WTC11 (cell line): Measurements from ENCODE around the gene KAZALD1.

Experiments used
- ATF3 ChIP-seq: sonication (generic); formaldehyde crosslinking; conservative IDR thresholded peaks from 2 replicates; pipeline ENCODE4 v1.8.1; 2022; ENCODE audit warnings: mild to moderate bottlenecking, missing genetic modification reagents
- CBFB ChIP-seq: sonication (generic); formaldehyde crosslinking; IDR thresholded peaks from 2 replicates; pipeline ENCODE4 v1.8.1; 2022; ENCODE audit warnings: mild to moderate bottlenecking, low read depth, missing genetic modification reagents
- CREB1 ChIP-seq: sonication (generic); formaldehyde crosslinking; IDR thresholded peaks from 2 replicates; pipeline ENCODE4 v1.8.0; 2023; ENCODE audit warnings: mild to moderate bottlenecking, missing genetic modification reagents
- CTCF ChIP-seq: fragments of 200-600 bp; IDR thresholded peaks from 2 replicates; pipeline ENCODE4 v1.8.0; 2022; ENCODE audit warnings: antibody characterized with exemption
- ESRRA ChIP-seq: sonication (generic); formaldehyde crosslinking; IDR thresholded peaks from 2 replicates; pipeline ENCODE4 v1.8.1; 2022; ENCODE audit warnings: mild to moderate bottlenecking, missing genetic modification reagents, borderline replicate concordance
- FOXP4 ChIP-seq: sonication (generic); formaldehyde crosslinking; IDR thresholded peaks from 2 replicates; pipeline ENCODE4 v1.8.0; 2022; ENCODE audit warnings: mild to moderate bottlenecking, missing genetic modification reagents
- GTF2I ChIP-seq: fragments of 250-450 bp; sonication (Bioruptor Pico); conservative IDR thresholded peaks from 2 replicates; pipeline ENCODE4 v1.4.0; 2021; ENCODE audit warnings: mild to moderate bottlenecking
- JUN ChIP-seq: sonication (generic); formaldehyde crosslinking; IDR thresholded peaks from 2 replicates; pipeline ENCODE4 v1.8.0; 2023; ENCODE audit warnings: mild to moderate bottlenecking, missing genetic modification reagents
- MAX ChIP-seq: sonication (generic); formaldehyde crosslinking; IDR thresholded peaks from 2 replicates; pipeline ENCODE4 v1.8.0; 2022; ENCODE audit warnings: mild to moderate bottlenecking, missing genetic modification reagents
- USF2 ChIP-seq: sonication (generic); formaldehyde crosslinking; IDR thresholded peaks from 2 replicates; pipeline ENCODE4 v1.8.1; 2023; ENCODE audit warnings: mild to moderate bottlenecking, missing genetic modification reagents, moderate library complexity
- ZBTB43 ChIP-seq: sonication (generic); formaldehyde crosslinking; IDR thresholded peaks from 2 replicates; pipeline ENCODE4 v1.8.1; 2023; ENCODE audit warnings: mild to moderate bottlenecking, missing genetic modification reagents
- ZNF121 ChIP-seq: sonication (generic); formaldehyde crosslinking; IDR thresholded peaks from 2 replicates; pipeline ENCODE4 v1.8.0; 2023; ENCODE audit warnings: missing genetic modification reagents

GRCh38 chr10:101099901-101100300 lies 38.1 kb downstream of the KAZALD1 start:
- no peak for TF ChIP-seq CTCF
- no peak for TF ChIP-seq JUN (CRISPR knock-in tag)
- TF ChIP-seq ZNF121: no peak
- TF ChIP-seq ATF3 (CRISPR knock-in tag): no peak
- no peak for TF ChIP-seq ZBTB43 (CRISPR knock-in tag)
- no peak for TF ChIP-seq ESRRA (CRISPR knock-in tag)
- no peak for TF ChIP-seq MAX (CRISPR knock-in tag)
- TF ChIP-seq FOXP4 (CRISPR knock-in tag): no peak
- no peak for TF ChIP-seq CBFB (CRISPR knock-in tag)
- TF ChIP-seq GTF2I: no peak
- no peak for TF ChIP-seq CREB1 (CRISPR knock-in tag)
- no peak for TF ChIP-seq USF2 (CRISPR knock-in tag)
